HEK293T (cell line): Measurements from ENCODE around the gene TMEM151B.
"Not testable (repeated sequence)": the region's sequence is repeated elsewhere in the genome, so short reads cannot be mapped to it uniquely, and the experiment has no call there.

Source experiments
- BHLHE40 ChIP-seq: fragments of 450-650 bp; IDR thresholded peaks from 2 replicates; pipeline ENCODE4 v1.6.1; 2016; ENCODE audit warnings: mild to moderate bottlenecking, moderate library complexity, borderline replicate concordance
- ELF4 ChIP-seq: fragments of 450-650 bp; IDR thresholded peaks from 2 replicates; pipeline ENCODE4 v1.6.1; 2017; ENCODE audit warnings: antibody characterized with exemption
- FOXA1 ChIP-seq: fragments of 450-650 bp; IDR thresholded peaks from 2 replicates; pipeline ENCODE4 v1.6.1; 2016; ENCODE audit warnings: mild to moderate bottlenecking
- FOXM1 ChIP-seq: fragments of 450-650 bp; IDR thresholded peaks from 2 replicates; pipeline ENCODE4 v1.6.1; 2017; ENCODE audit warnings: mild to moderate bottlenecking, borderline replicate concordance
- NFRKB ChIP-seq: fragments of 450-650 bp; IDR thresholded peaks from 2 replicates; pipeline ENCODE4 v1.6.1; 2016; ENCODE audit warnings: mild to moderate bottlenecking, moderate library complexity
- SUZ12 ChIP-seq: fragments of 450-650 bp; IDR thresholded peaks from 2 replicates; pipeline ENCODE4 v1.6.1; 2016; ENCODE audit warnings: mild to moderate bottlenecking
- TARDBP ChIP-seq: fragments of 450-650 bp; IDR thresholded peaks from 2 replicates; pipeline ENCODE4 v1.6.1; 2016

- not testable (repeated sequence) for TF ChIP-seq NFRKB, ELF4, BHLHE40, FOXM1, SUZ12, FOXA1, TARDBP
Measured at GRCh38 chr6:44346818-44347217, 76.6 kb downstream of the TMEM151B start.
